ENCODE results near the gene PHETA1.

GRCh38 chr12:111366075-111366474 is 2.8 kb downstream of the PHETA1 start:
- TF ChIP-seq CTCF (IDR thresholded peaks at IDR 0.05 in 4 of 5, conservative IDR thresholded peaks at IDR 0.05 in 1 of 5) (no peak), POLR2A (IDR thresholded peaks at IDR 0.05) (no peak)

Data from gastrocnemius medialis (tissue), 4 donors.